SK-N-SH treated with all-trans-retinoic acid at 6 μM for 48 hours (cell line): ENCODE results near the gene HSPA5.
"Not testable (repeated sequence)": the region's sequence is repeated elsewhere in the genome, so short reads cannot be mapped to it uniquely, and the experiment has no call there.

Experiments used
- ATAC-seq: fragments of 200-7000 bp; cut with Tn5 transposase; 3 replicates; pipeline ENCODE4 v1.9.1; 2020; ENCODE audit warnings: mild to moderate bottlenecking, moderate library complexity
- BACH2 ChIP-seq: fragments of 250-450 bp; sonication (Bioruptor Pico); IDR thresholded peaks from 2 replicates; pipeline ENCODE4 v1.9.0; 2021; ENCODE audit warnings: mild to moderate bottlenecking, borderline replicate concordance
- CREB5 ChIP-seq: fragments of 250-450 bp; sonication (Bioruptor Pico); IDR thresholded peaks from 2 replicates; pipeline ENCODE4 v1.5.1; 2020; ENCODE audit warnings: low read depth, mild to moderate bottlenecking, moderate library complexity
- CSDC2 ChIP-seq: fragments of 250-450 bp; sonication (Bioruptor Pico); IDR thresholded peaks from 2 replicates; pipeline ENCODE4 v1.5.0; 2020; ENCODE audit warnings: mild to moderate bottlenecking, moderate library complexity
- CSRNP3 ChIP-seq: fragments of 250-450 bp; sonication (Bioruptor Pico); IDR thresholded peaks from 2 replicates; pipeline ENCODE4 v1.5.1; 2021; ENCODE audit warnings: mild to moderate bottlenecking, moderate library complexity
- ESRRG ChIP-seq: fragments of 250-450 bp; sonication (Bioruptor Pico); IDR thresholded peaks from 2 replicates; pipeline ENCODE4 v1.6.1; 2021; ENCODE audit warnings: mild to moderate bottlenecking
- GLIS3 ChIP-seq: fragments of 250-450 bp; sonication (Bioruptor Pico); IDR thresholded peaks from 2 replicates; pipeline ENCODE4 v1.5.0; 2020; ENCODE audit warnings: mild to moderate bottlenecking, moderate library complexity
- OSR1 ChIP-seq: fragments of 250-450 bp; sonication (Bioruptor Pico); IDR thresholded peaks from 2 replicates; pipeline ENCODE4 v1.8.0; 2022; ENCODE audit warnings: moderate library complexity, mild to moderate bottlenecking, inconsistent platforms
- PATZ1 ChIP-seq: fragments of 250-450 bp; sonication (Bioruptor Pico); IDR thresholded peaks from 2 replicates; pipeline ENCODE4 v1.8.0; 2020; ENCODE audit warnings: mild to moderate bottlenecking, moderate library complexity, borderline replicate concordance
- POU6F1 ChIP-seq: fragments of 250-450 bp; sonication (Bioruptor Pico); IDR thresholded peaks from 2 replicates; pipeline ENCODE4 v1.8.0; 2021; ENCODE audit warnings: low read depth, mild to moderate bottlenecking, moderate library complexity, borderline replicate concordance
- PPARA ChIP-seq: fragments of 250-450 bp; sonication (Bioruptor Pico); IDR thresholded peaks from 2 replicates; pipeline ENCODE4 v1.5.0; 2020; ENCODE audit warnings: mild to moderate bottlenecking, borderline replicate concordance
- RARB ChIP-seq: fragments of 250-450 bp; sonication (Bioruptor Pico); IDR thresholded peaks from 2 replicates; pipeline ENCODE4 v1.8.0; 2021; ENCODE audit warnings: mild to moderate bottlenecking, moderate library complexity
- TCF4 ChIP-seq: fragments of 250-450 bp; sonication (Bioruptor Pico); IDR thresholded peaks from 2 replicates; pipeline ENCODE4 v1.8.0; 2021; ENCODE audit warnings: mild to moderate bottlenecking, moderate library complexity, borderline replicate concordance
- TOX ChIP-seq: fragments of 250-450 bp; sonication (Bioruptor Pico); IDR thresholded peaks from 2 replicates; pipeline ENCODE4 v1.8.0; 2021; ENCODE audit warnings: mild to moderate bottlenecking, moderate library complexity, borderline replicate concordance
- TSHZ2 ChIP-seq: fragments of 250-450 bp; sonication (Bioruptor Pico); IDR thresholded peaks from 2 replicates; pipeline ENCODE4 v1.5.0; 2020; ENCODE audit warnings: mild to moderate bottlenecking, moderate library complexity
- ZC3H10 ChIP-seq: fragments of 250-450 bp; sonication (Bioruptor Pico); IDR thresholded peaks from 2 replicates; pipeline ENCODE4 v1.5.1; 2021; ENCODE audit warnings: mild to moderate bottlenecking, moderate library complexity
- ZFP3 ChIP-seq: fragments of 250-450 bp; sonication (Bioruptor Pico); IDR thresholded peaks from 2 replicates; pipeline ENCODE4 v1.5.0; 2020; ENCODE audit warnings: mild to moderate bottlenecking, moderate library complexity
- ZFP30 ChIP-seq: fragments of 450-650 bp; formaldehyde crosslinking; IDR thresholded peaks from 2 replicates; pipeline ENCODE4 v1.5.0; 2022; ENCODE audit warnings: mild to moderate bottlenecking, moderate library complexity
- ZNF565 ChIP-seq: fragments of 450-650 bp; formaldehyde crosslinking; conservative IDR thresholded peaks from 2 replicates; pipeline ENCODE4 v1.5.0; 2020; ENCODE audit warnings: low read depth, mild to moderate bottlenecking, moderate library complexity
- ZNF70 ChIP-seq: fragments of 450-650 bp; formaldehyde crosslinking; IDR thresholded peaks from 2 replicates; pipeline ENCODE4 v1.5.0; 2020; ENCODE audit warnings: mild to moderate bottlenecking, moderate library complexity
- ZNF8 ChIP-seq: fragments of 450-650 bp; formaldehyde crosslinking; IDR thresholded peaks from 2 replicates; pipeline ENCODE4 v1.5.0; 2020; ENCODE audit warnings: mild to moderate bottlenecking, moderate library complexity

HSPA5 gene

GRCh38 chr9:125202846-125203618 lies 38.1 kb downstream of the HSPA5 start:
- TF ChIP-seq ZC3H10 (CRISPR knock-in tag) (no peak), RARB (CRISPR knock-in tag) (no peak), ESRRG (no peak), GLIS3 (no peak), PPARA (CRISPR knock-in tag) (no peak)
- no peak for ATAC-seq

GRCh38 chr9:125200216-125201047 lies 40.7 kb downstream of the HSPA5 start, which contains the start of gene RABEPK:
TSS of gene RABEPK (plus strand) at chr9:125200542. CDS start at chr9:125203014, 2,472 bp downstream.
- TF ChIP-seq POU6F1 (CRISPR knock-in tag) (0 out of 2 replicates have a peak, but pooled peaks have one; percentile 27), TSHZ2 (CRISPR knock-in tag) (no peak)
- peak; percentile 98 for ATAC-seq

GRCh38 chr9:125195591-125195990 lies 45.6 kb downstream of the HSPA5 start:
- not testable (repeated sequence) for ATAC-seq

GRCh38 chr9:125194466-125194865 lies 46.7 kb downstream of the HSPA5 start:
- ATAC-seq = not testable (repeated sequence)

- ATAC-seq = peak; percentile 6
- no peak for TF ChIP-seq PATZ1 (CRISPR knock-in tag)
- no peak for TF ChIP-seq CSRNP3
- no peak for TF ChIP-seq CSDC2 (CRISPR knock-in tag)
- no peak for TF ChIP-seq TOX (CRISPR knock-in tag)
- TF ChIP-seq ZFP30 (CRISPR knock-in tag) = no peak
- TF ChIP-seq OSR1 (CRISPR knock-in tag) = no peak
- no peak for TF ChIP-seq ZNF565 (CRISPR knock-in tag)
- TF ChIP-seq BACH2 (CRISPR knock-in tag) = no peak
- no peak for TF ChIP-seq ZNF8
- no peak for TF ChIP-seq ESRRG
- no peak for TF ChIP-seq PPARA (CRISPR knock-in tag)
- TF ChIP-seq TCF4 (CRISPR knock-in tag) = no peak
- no peak for TF ChIP-seq CREB5 (CRISPR knock-in tag)
- TF ChIP-seq ZNF70 (CRISPR knock-in tag) = no peak
- no peak for TF ChIP-seq GLIS3
- no peak for TF ChIP-seq POU6F1 (CRISPR knock-in tag)
- TF ChIP-seq ZFP3 = no peak
Observed at GRCh38 chr9:125190361-125190801, 50.8 kb downstream of the HSPA5 start.
